Skeletal muscle tissue (tissue), 4 donors: ENCODE measurements around the gene YJU2. TPM values are rescaled to one million over a fixed set of nuclear protein-coding genes. Genes with fewer than 3 reads are reported as not detected.

Source experiments
- H3K27ac ChIP-seq: one replicate; pipeline ENCODE4 v1.7.0; 2013; ENCODE audit warnings: mild to moderate bottlenecking, low read depth, low read length, inconsistent platforms
- H3K27me3 ChIP-seq, 3 donors: one replicate each; pipeline ENCODE4 v1.7.0; 2013; ENCODE audit warnings: low read length in 3 of 3; ENCODE audit not compliant: control insufficient read depth in 3 of 3, insufficient read depth in 3 of 3
- H3K36me3 ChIP-seq, 3 donors: one replicate each; pipeline ENCODE4 v1.7.0; 2013; ENCODE audit warnings: low read length in 3 of 3; ENCODE audit not compliant: control insufficient read depth in 3 of 3, insufficient read depth in 3 of 3
- H3K4me1 ChIP-seq, 3 donors: one replicate each; pipeline ENCODE4 v1.7.0; 2013; ENCODE audit warnings: low read length in 3 of 3, mild to moderate bottlenecking in 3 of 3; ENCODE audit not compliant: control insufficient read depth in 3 of 3, insufficient read depth in 3 of 3
- H3K4me3 ChIP-seq, 3 donors: one replicate each; pipeline ENCODE4 v1.7.0; 2013; ENCODE audit warnings: low read length in 3 of 3
- H3K9ac ChIP-seq, 3 donors: one replicate each; pipeline ENCODE4 v1.7.0; 2013; ENCODE audit warnings: low read length in 3 of 3, mild to moderate bottlenecking in 3 of 3, moderate library complexity in 2 of 3, low read depth in 1 of 3
- H3K9me3 ChIP-seq, 3 donors: one replicate each; pipeline ENCODE4 v1.7.0; 2013; ENCODE audit warnings: low read length in 3 of 3; ENCODE audit not compliant: control insufficient read depth in 3 of 3
- total RNA-seq: library from RNA; depleted of rRNA; stranded (reverse); fragments of >200 nt; gene quantifications from one replicate; pipeline ENCODE4 v1.2.3, GENCODE V29; 2014
- donor health status: Osteomylitis.

Gene YJU2
- total RNA-seq, 1 donor from 2014 or later, result 14.6 TPM

- H3K27me3 ChIP-seq, result peaks cover 21 to 24% (median 24%) of the 10 kb centered on the region in 3 donors
These were observed 47.5 kb downstream of the YJU2 start for GRCh38 chr19:4294389-4294788.

GRCh38 chr19:4295972-4296771 lies 49.3 kb downstream of the YJU2 start:
- Histone ChIP-seq H3K9me3 (no peaks in the 10 kb centered on the region), H3K27me3 (peaks cover 20 to 21% (median 21%) of the 10 kb centered on the region in 3 donors)

More at GRCh38 chr19:4294389-4294788, 47.5 kb downstream of the YJU2 start:
- Histone ChIP-seq H3K9me3 (no peaks in the 10 kb centered on the region), H3K4me3 (no peak overlapping the region), H3K4me1 (no peaks in the 10 kb centered on the region), H3K9ac (no peak overlapping the region), H3K36me3 (no peaks in the 10 kb centered on the region), H3K27ac (no peak overlapping the region)

GRCh38 chr19:4297901-4298809 lies 51.3 kb downstream of the YJU2 start:
- no peak overlapping the region for H3K4me3 ChIP-seq
- no peaks in the 10 kb centered on the region for H3K9me3 ChIP-seq
- no peaks in the 10 kb centered on the region for H3K4me1 ChIP-seq
- no peak overlapping the region for H3K9ac ChIP-seq
- H3K27ac ChIP-seq, result no peak overlapping the region
- H3K36me3 ChIP-seq, result no peaks in the 10 kb centered on the region
- H3K27me3 ChIP-seq, result peaks cover 16 to 24% (median 21%) of the 10 kb centered on the region in 3 donors

More at GRCh38 chr19:4295972-4296771, 49.3 kb downstream of the YJU2 start:
- H3K27ac ChIP-seq, result no peak overlapping the region
- H3K4me3 ChIP-seq, result no peak overlapping the region
- no peaks in the 10 kb centered on the region for H3K4me1 ChIP-seq
- H3K36me3 ChIP-seq, result no peaks in the 10 kb centered on the region
- H3K9ac ChIP-seq, result no peak overlapping the region

- Histone ChIP-seq H3K9ac (no peak overlapping the region), H3K36me3 (no peaks in the 10 kb centered on the region), H3K27me3 (peaks cover 20 to 27% (median 25%) of the 10 kb centered on the region in 3 donors), H3K9me3 (no peaks in the 10 kb centered on the region), H3K4me1 (no peaks in the 10 kb centered on the region), H3K4me3 (no peak overlapping the region), H3K27ac (no peak overlapping the region)
These were observed 52.1 kb downstream of the YJU2 start for GRCh38 chr19:4298810-4299550.

GRCh38 chr19:4300589-4300988 lies 53.7 kb downstream of the YJU2 start:
- Histone ChIP-seq H3K27me3 (peaks cover 23 to 29% (median 24%) of the 10 kb centered on the region in 3 donors), H3K9ac (no peak overlapping the region), H3K27ac (no peak overlapping the region), H3K36me3 (no peaks in the 10 kb centered on the region), H3K4me3 (no peak overlapping the region), H3K4me1 (no peaks in the 10 kb centered on the region), H3K9me3 (no peaks in the 10 kb centered on the region)

- H3K27ac ChIP-seq, result no peak overlapping the region
- no peak overlapping the region for H3K4me3 ChIP-seq
- no peaks in the 10 kb centered on the region for H3K36me3 ChIP-seq
- no peaks in the 10 kb centered on the region for H3K4me1 ChIP-seq
- peaks cover 17 to 27% (median 22%) of the 10 kb centered on the region in 3 donors for H3K27me3 ChIP-seq
- H3K9ac ChIP-seq, result no peak overlapping the region
- H3K9me3 ChIP-seq, result no peaks in the 10 kb centered on the region
These were observed 54.8 kb downstream of the YJU2 start for GRCh38 chr19:4301590-4302242.

GRCh38 chr19:4302243-4302640 lies 55.4 kb downstream of the YJU2 start, which contains the start of gene TMIGD2:
TMIGD2 (minus strand) TSS chr19:4302389; CDS start chr19:4302385, 4 bp downstream.
- no peak within 1 kb of the TSS for H3K4me3 ChIP-seq
- no peaks in the 10 kb centered on the region for H3K4me1 ChIP-seq
- H3K36me3 ChIP-seq, result no peaks in the 10 kb centered on the region
- H3K27me3 ChIP-seq, result peaks cover 17 to 28% (median 23%) of the 10 kb centered on the region in 3 donors
- no peak within 1 kb of the TSS for H3K27ac ChIP-seq
- H3K9ac ChIP-seq, result no peak within 1 kb of the TSS
- no peaks in the 10 kb centered on the region for H3K9me3 ChIP-seq

- H3K27me3 ChIP-seq, result peaks cover 17 to 28% (median 23%) of the 10 kb centered on the region in 3 donors
These were observed 57.1 kb downstream of the YJU2 start for GRCh38 chr19:4303819-4304537.

More at GRCh38 chr19:4303819-4304537, 57.1 kb downstream of the YJU2 start:
- no peak overlapping the region for H3K27ac ChIP-seq
- no peak overlapping the region for H3K4me3 ChIP-seq
- H3K9me3 ChIP-seq, result no peaks in the 10 kb centered on the region
- H3K36me3 ChIP-seq, result no peaks in the 10 kb centered on the region
- H3K4me1 ChIP-seq, result no peaks in the 10 kb centered on the region
- no peak overlapping the region for H3K9ac ChIP-seq
